ENCODE data around the gene TCTA.

DNA sequence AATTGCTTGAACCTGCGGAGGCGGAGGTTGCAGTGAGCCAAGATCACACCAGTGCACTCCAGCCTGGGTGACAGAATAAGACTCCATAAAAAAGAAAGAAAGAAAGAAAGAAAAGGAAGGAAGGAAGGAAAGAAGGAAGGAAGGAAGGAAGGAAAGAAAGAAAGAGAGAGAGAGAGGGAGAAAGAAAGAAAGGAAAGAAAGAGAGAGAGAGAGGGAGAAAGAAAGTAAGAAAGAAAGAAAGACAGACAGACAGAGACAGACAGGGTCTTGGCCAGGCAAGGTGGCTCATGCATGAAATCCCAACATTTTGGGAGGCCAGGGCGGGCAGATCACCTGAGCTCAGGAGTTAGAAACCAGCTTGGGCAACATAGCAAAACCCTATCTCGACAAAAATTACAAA lies 41.4 kb downstream of the TCTA start:
- TF ChIP-seq, protein P1, sequence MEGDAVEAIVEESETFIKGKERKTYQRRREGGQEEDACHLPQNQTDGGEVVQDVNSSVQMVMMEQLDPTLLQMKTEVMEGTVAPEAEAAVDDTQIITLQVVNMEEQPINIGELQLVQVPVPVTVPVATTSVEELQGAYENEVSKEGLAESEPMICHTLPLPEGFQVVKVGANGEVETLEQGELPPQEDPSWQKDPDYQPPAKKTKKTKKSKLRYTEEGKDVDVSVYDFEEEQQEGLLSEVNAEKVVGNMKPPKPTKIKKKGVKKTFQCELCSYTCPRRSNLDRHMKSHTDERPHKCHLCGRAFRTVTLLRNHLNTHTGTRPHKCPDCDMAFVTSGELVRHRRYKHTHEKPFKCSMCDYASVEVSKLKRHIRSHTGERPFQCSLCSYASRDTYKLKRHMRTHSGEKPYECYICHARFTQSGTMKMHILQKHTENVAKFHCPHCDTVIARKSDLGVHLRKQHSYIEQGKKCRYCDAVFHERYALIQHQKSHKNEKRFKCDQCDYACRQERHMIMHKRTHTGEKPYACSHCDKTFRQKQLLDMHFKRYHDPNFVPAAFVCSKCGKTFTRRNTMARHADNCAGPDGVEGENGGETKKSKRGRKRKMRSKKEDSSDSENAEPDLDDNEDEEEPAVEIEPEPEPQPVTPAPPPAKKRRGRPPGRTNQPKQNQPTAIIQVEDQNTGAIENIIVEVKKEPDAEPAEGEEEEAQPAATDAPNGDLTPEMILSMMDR (IDR thresholded peaks at IDR 0.05; ENCODE audit: low read length), result no peak
- no peak for TF ChIP-seq EZH2 (IDR thresholded peaks at IDR 0.05; ENCODE audit: borderline replicate concordance, low read length)
